MM.1S (cell line): ENCODE results near the gene SEC14L2.

Experiments used
- DNase-seq: peaks from one replicate; pipeline ENCODE4 v3.0.0-alpha.2; 2015
- H2AFZ ChIP-seq: fragments of 300-600 bp; sonication (generic); 2 replicates; pipeline ENCODE4 v1.6.0; 2016; ENCODE audit warnings: antibody characterized with exemption, low read length
- H3F3A ChIP-seq: fragments of 300-600 bp; sonication (generic); 2 replicates; pipeline ENCODE4 v1.6.1; 2016; ENCODE audit warnings: mild to moderate bottlenecking, antibody characterized with exemption, low read length, moderate library complexity, mixed read lengths; ENCODE audit not compliant: insufficient read depth
- H3K27ac ChIP-seq: fragments of 300-600 bp; sonication (generic); 2 replicates; pipeline ENCODE4 v1.5.1; 2016; ENCODE audit warnings: mild to moderate bottlenecking, low read length
- H3K27me3 ChIP-seq: fragments of 300-600 bp; sonication (generic); replicated peaks from 2 replicates; pipeline ENCODE4 v1.6.0; 2016; ENCODE audit warnings: low read length; ENCODE audit not compliant: insufficient read depth
- H3K36me3 ChIP-seq: fragments of 300-600 bp; sonication (generic); replicated peaks from 2 replicates; pipeline ENCODE4 v1.6.1; 2016; ENCODE audit warnings: mild to moderate bottlenecking, low read length, mixed read lengths; ENCODE audit not compliant: insufficient read depth
- H3K4me1 ChIP-seq: fragments of 300-600 bp; sonication (generic); 2 replicates; pipeline ENCODE4 v1.6.1; 2016; ENCODE audit warnings: low read length, mixed read lengths
- H3K4me2 ChIP-seq: fragments of 300-600 bp; sonication (generic); 2 replicates; pipeline ENCODE4 v1.6.0; 2016; ENCODE audit warnings: low read depth, low read length
- H3K4me3 ChIP-seq: fragments of 300-600 bp; sonication (generic); 2 replicates; pipeline ENCODE4 v1.5.1; 2016; ENCODE audit warnings: low read length, mixed read lengths
- H3K79me2 ChIP-seq: fragments of 300-600 bp; sonication (generic); 2 replicates; pipeline ENCODE4 v1.6.1; 2016; ENCODE audit warnings: mixed run types, low read length, mixed read lengths
- H3K9ac ChIP-seq: fragments of 300-600 bp; sonication (generic); 2 replicates; pipeline ENCODE4 v1.6.1; 2016; ENCODE audit warnings: low read length, mixed read lengths
- H3K9me2 ChIP-seq: fragments of 300-600 bp; sonication (generic); replicated peaks from 2 replicates; pipeline ENCODE4 v1.6.1; 2016; ENCODE audit warnings: mild to moderate bottlenecking, low read length, mixed read lengths; ENCODE audit not compliant: insufficient read depth
- H3K9me3 ChIP-seq: fragments of 300-600 bp; sonication (generic); replicated peaks from 2 replicates; pipeline ENCODE4 v1.6.1; 2016; ENCODE audit warnings: mild to moderate bottlenecking, low read length, mixed read lengths; ENCODE audit not compliant: insufficient read depth
- H4K20me1 ChIP-seq: fragments of 300-600 bp; sonication (generic); 2 replicates; pipeline ENCODE4 v1.6.1; 2016; ENCODE audit warnings: mild to moderate bottlenecking, low read length, moderate library complexity, mixed read lengths; ENCODE audit not compliant: insufficient read depth
- EZH2 ChIP-seq: fragments of 300-600 bp; sonication (generic); optimal IDR thresholded peaks from 2 replicates; pipeline ENCODE3; 2017; ENCODE audit warnings: low read depth, mild to moderate bottlenecking, antibody characterized with exemption, low read length, mixed read lengths
- EZH2phosphoT487 ChIP-seq: fragments of 300-600 bp; sonication (generic); IDR thresholded peaks from 2 replicates; pipeline ENCODE4 v1.6.1; 2018; ENCODE audit warnings: antibody characterized with exemption, low read length
- TF ChIP-seq, protein P1 (sequence below): fragments of 300-600 bp; sonication (generic); IDR thresholded peaks from 2 replicates; pipeline ENCODE4 v1.5.1; 2016; ENCODE audit warnings: antibody characterized with exemption, low read length, mixed read lengths

SEC14L2 gene

DNA sequence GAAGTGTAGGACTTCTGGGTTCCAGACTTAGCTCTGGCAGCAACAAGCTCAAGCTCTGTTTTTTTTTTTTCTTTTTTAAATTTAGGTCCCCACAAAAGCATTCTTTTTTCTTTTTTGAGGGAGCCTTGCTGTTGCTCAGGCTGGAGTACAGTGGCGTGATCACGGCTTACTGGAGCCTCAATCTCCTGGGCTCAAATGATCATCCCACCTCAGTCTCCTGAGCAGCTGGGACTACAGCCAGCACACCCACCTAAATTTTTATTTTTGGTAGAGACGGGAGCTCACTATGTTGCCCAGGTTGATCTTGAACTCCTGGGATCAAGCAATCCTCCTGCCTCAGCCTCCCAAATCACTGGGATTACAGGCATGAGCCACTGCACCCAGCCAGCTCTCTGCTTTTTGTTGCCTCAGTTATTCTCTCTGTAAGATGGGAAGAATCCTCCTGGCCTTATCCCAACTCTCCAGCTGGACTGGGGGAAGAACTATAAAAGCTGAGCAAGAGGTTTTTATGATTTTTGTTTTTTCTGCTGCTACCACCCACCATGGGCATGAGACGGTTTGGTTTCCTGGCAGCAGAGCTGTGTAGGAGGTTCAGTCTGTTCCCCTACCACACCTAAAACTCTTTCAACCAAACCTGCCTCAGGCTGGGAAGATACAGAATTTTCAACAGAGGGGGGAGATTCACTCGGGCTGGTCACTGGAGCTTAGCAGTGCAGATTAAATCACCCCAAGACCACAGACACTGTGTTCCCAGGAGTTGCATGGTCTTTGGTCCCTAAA is 17.1 kb downstream of the SEC14L2 start:
- Histone ChIP-seq H3K4me2 (no peak overlapping the region), H3K9me3 (no peaks in the 10 kb centered on the region), H3K79me2 (no peaks in the 10 kb centered on the region), H3K9ac (no peak overlapping the region), H3K27ac (no peak overlapping the region), H3K27me3 (no peaks in the 10 kb centered on the region), H3K4me1 (no peaks in the 10 kb centered on the region), H3K4me3 (no peak overlapping the region), H3F3A (no peaks in the 10 kb centered on the region), H4K20me1 (no peaks in the 10 kb centered on the region), H3K36me3 (no peaks in the 10 kb centered on the region), H2AFZ (no peak overlapping the region), H3K9me2 (no peaks in the 10 kb centered on the region)
- no peak for DNase-seq
- TF ChIP-seq EZH2 (no peak), EZH2phosphoT487 (no peak)
- TF ChIP-seq, protein P1, sequence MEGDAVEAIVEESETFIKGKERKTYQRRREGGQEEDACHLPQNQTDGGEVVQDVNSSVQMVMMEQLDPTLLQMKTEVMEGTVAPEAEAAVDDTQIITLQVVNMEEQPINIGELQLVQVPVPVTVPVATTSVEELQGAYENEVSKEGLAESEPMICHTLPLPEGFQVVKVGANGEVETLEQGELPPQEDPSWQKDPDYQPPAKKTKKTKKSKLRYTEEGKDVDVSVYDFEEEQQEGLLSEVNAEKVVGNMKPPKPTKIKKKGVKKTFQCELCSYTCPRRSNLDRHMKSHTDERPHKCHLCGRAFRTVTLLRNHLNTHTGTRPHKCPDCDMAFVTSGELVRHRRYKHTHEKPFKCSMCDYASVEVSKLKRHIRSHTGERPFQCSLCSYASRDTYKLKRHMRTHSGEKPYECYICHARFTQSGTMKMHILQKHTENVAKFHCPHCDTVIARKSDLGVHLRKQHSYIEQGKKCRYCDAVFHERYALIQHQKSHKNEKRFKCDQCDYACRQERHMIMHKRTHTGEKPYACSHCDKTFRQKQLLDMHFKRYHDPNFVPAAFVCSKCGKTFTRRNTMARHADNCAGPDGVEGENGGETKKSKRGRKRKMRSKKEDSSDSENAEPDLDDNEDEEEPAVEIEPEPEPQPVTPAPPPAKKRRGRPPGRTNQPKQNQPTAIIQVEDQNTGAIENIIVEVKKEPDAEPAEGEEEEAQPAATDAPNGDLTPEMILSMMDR, result no peak

DNA sequence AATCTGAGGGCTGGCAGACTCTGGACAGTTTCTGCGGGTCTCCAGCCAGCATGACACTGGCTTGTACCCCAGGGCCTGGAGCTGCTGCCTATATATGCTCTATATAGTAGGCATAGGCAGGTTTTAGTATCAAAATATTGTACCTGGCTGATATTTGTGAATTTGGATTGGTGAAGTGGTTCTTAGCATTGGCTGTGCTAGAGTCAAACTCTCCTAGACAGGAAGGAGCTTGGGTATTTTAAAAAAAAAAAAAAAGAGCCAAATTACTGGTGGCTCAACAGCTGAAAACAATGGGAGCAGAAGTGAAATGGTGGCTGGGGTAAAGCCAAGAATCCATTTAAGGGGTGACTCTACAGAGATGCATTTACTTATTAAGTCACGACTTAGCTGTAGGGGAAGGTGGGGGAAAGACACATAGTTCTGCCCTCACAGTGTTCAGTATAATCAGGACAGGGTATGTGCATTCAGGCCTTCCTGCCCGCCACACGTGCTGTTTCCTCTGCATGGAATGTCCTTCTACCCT is 17.8 kb downstream of the SEC14L2 start:
- H3F3A ChIP-seq, result no peaks in the 10 kb centered on the region
- no peak overlapping the region for H3K4me2 ChIP-seq
- no peaks in the 10 kb centered on the region for H3K36me3 ChIP-seq
- H3K27me3 ChIP-seq, result no peaks in the 10 kb centered on the region
- no peak overlapping the region for H3K4me3 ChIP-seq
- H4K20me1 ChIP-seq, result no peaks in the 10 kb centered on the region
- H2AFZ ChIP-seq, result no peak overlapping the region
- TF ChIP-seq EZH2phosphoT487 (no peak), EZH2 (no peak)
- TF ChIP-seq, protein P1, result no peak
- no peak overlapping the region for H3K27ac ChIP-seq
- H3K9ac ChIP-seq, result no peak overlapping the region
- no peaks in the 10 kb centered on the region for H3K79me2 ChIP-seq
- H3K9me2 ChIP-seq, result no peaks in the 10 kb centered on the region
- DNase-seq, result no peak
- H3K4me1 ChIP-seq, result no peaks in the 10 kb centered on the region
- no peaks in the 10 kb centered on the region for H3K9me3 ChIP-seq

DNA sequence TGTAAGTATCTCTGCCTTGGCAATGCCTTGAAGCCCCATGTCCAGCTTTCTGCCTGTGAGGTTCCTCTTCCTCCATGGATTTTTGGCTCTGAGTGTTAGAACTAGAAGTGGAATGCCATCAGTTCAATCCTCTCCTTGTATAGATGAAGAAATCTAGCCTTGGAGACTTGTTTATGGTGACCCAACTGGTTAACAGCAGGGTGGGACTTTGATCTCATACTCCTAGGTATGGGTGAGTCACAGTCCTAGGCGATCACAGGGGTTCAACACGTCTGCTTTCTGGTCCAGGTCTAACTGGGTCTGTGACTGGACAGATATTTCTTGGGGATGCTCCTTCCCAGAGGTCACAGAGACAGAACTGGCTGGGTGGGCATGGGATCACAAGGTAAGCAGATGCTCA is 19.6 kb downstream of the SEC14L2 start:
- no peak overlapping the region for H3K4me3 ChIP-seq
- no peak overlapping the region for H3K27ac ChIP-seq
- no peaks in the 10 kb centered on the region for H3K9me2 ChIP-seq
- no peaks in the 10 kb centered on the region for H3F3A ChIP-seq
- no peaks in the 10 kb centered on the region for H4K20me1 ChIP-seq
- no peaks in the 10 kb centered on the region for H3K79me2 ChIP-seq
- no peaks in the 10 kb centered on the region for H3K27me3 ChIP-seq
- H3K36me3 ChIP-seq, result no peaks in the 10 kb centered on the region
- TF ChIP-seq, protein P1, result no peak
- TF ChIP-seq EZH2, result no peak
- no peak for TF ChIP-seq EZH2phosphoT487
- DNase-seq, result no peak
- H3K9me3 ChIP-seq, result no peaks in the 10 kb centered on the region
- H2AFZ ChIP-seq, result no peak overlapping the region
- no peaks in the 10 kb centered on the region for H3K4me1 ChIP-seq
- no peak overlapping the region for H3K9ac ChIP-seq
- no peak overlapping the region for H3K4me2 ChIP-seq
